ENCODE results near the gene NAPA.

NAPA gene

GRCh38 chr19:47509170-47509847, 5.6 kb downstream of the NAPA start:
- TF ChIP-seq POLR2A (IDR thresholded peaks at IDR 0.05; ENCODE audit: low read depth, low read length) (no peak), TAF1 (IDR thresholded peaks at IDR 0.05; ENCODE audit: borderline replicate concordance, low read depth, low read length) (no peak), POLR2AphosphoS5 (IDR thresholded peaks at IDR 0.05; ENCODE audit: low read depth, low read length) (no peak)
- FAIRE-seq = no peak
- DNase-seq (ENCODE audit: insufficient read length) = no peak

GRCh38 chr19:47508721-47509120, 6.1 kb downstream of the NAPA start:
- FAIRE-seq (no peak), DNase-seq (ENCODE audit: insufficient read length) (no peak)
- TF ChIP-seq POLR2AphosphoS5 (IDR thresholded peaks at IDR 0.05; ENCODE audit: low read depth, low read length) (no peak), TAF1 (IDR thresholded peaks at IDR 0.05; ENCODE audit: borderline replicate concordance, low read depth, low read length) (no peak), POLR2A (IDR thresholded peaks at IDR 0.05; ENCODE audit: low read depth, low read length) (no peak)

GRCh38 chr19:47507924-47508553, 6.8 kb downstream of the NAPA start:
- TF ChIP-seq POLR2AphosphoS5 (IDR thresholded peaks at IDR 0.05; ENCODE audit: low read depth, low read length) = no peak
- no peak for TF ChIP-seq POLR2A (IDR thresholded peaks at IDR 0.05; ENCODE audit: low read depth, low read length)
- no peak for TF ChIP-seq TAF1 (IDR thresholded peaks at IDR 0.05; ENCODE audit: borderline replicate concordance, low read depth, low read length)
- FAIRE-seq = no peak
- no peak for DNase-seq (ENCODE audit: insufficient read length)

- FAIRE-seq (no peak), DNase-seq (ENCODE audit: insufficient read length) (no peak)
- TF ChIP-seq POLR2A (IDR thresholded peaks at IDR 0.05; ENCODE audit: low read depth, low read length) = no peak
- TF ChIP-seq TAF1 (IDR thresholded peaks at IDR 0.05; ENCODE audit: borderline replicate concordance, low read depth, low read length) = no peak
- TF ChIP-seq POLR2AphosphoS5 (IDR thresholded peaks at IDR 0.05; ENCODE audit: low read depth, low read length) = no peak
These were observed 7.9 kb downstream of the NAPA start for GRCh38 chr19:47507012-47507411.

- DNase-seq (ENCODE audit: insufficient read length) (no peak), FAIRE-seq (no peak)
- TF ChIP-seq TAF1 (IDR thresholded peaks at IDR 0.05; ENCODE audit: borderline replicate concordance, low read depth, low read length) (no peak), POLR2A (IDR thresholded peaks at IDR 0.05; ENCODE audit: low read depth, low read length) (no peak), POLR2AphosphoS5 (IDR thresholded peaks at IDR 0.05; ENCODE audit: low read depth, low read length) (no peak)
These were observed 8.4 kb downstream of the NAPA start for GRCh38 chr19:47506459-47506858.

GRCh38 chr19:47505506-47505905, 9.4 kb downstream of the NAPA start:
- TF ChIP-seq POLR2AphosphoS5 (IDR thresholded peaks at IDR 0.05; ENCODE audit: low read depth, low read length) (no peak), TAF1 (IDR thresholded peaks at IDR 0.05; ENCODE audit: borderline replicate concordance, low read depth, low read length) (no peak), POLR2A (IDR thresholded peaks at IDR 0.05; ENCODE audit: low read depth, low read length) (no peak)
- FAIRE-seq (no peak), DNase-seq (ENCODE audit: insufficient read length) (no peak)

GRCh38 chr19:47503826-47504150, 11.1 kb downstream of the NAPA start:
- no peak for FAIRE-seq
- no peak for DNase-seq (ENCODE audit: insufficient read length)

GRCh38 chr19:47503130-47503825, 11.6 kb downstream of the NAPA start:
- TF ChIP-seq TAF1 (IDR thresholded peaks at IDR 0.05; ENCODE audit: borderline replicate concordance, low read depth, low read length) (no peak), POLR2A (IDR thresholded peaks at IDR 0.05; ENCODE audit: low read depth, low read length) (no peak), POLR2AphosphoS5 (IDR thresholded peaks at IDR 0.05; ENCODE audit: low read depth, low read length) (no peak)
- DNase-seq (ENCODE audit: insufficient read length) (no peak), FAIRE-seq (no peak)

More at GRCh38 chr19:47503826-47504150, 11.1 kb downstream of the NAPA start:
- TF ChIP-seq POLR2AphosphoS5 (IDR thresholded peaks at IDR 0.05; ENCODE audit: low read depth, low read length) (no peak), TAF1 (IDR thresholded peaks at IDR 0.05; ENCODE audit: borderline replicate concordance, low read depth, low read length) (no peak), POLR2A (IDR thresholded peaks at IDR 0.05; ENCODE audit: low read depth, low read length) (no peak)

GRCh38 chr19:47499863-47500830, 14.7 kb downstream of the NAPA start:
- FAIRE-seq (no peak), DNase-seq (ENCODE audit: insufficient read length) (no peak)
- TF ChIP-seq TAF1 (IDR thresholded peaks at IDR 0.05; ENCODE audit: borderline replicate concordance, low read depth, low read length) = no peak
- TF ChIP-seq POLR2A (IDR thresholded peaks at IDR 0.05; ENCODE audit: low read depth, low read length) = peak; percentile 22; the same call in 1 of the 2 replicates
- no peak for TF ChIP-seq POLR2AphosphoS5 (IDR thresholded peaks at IDR 0.05; ENCODE audit: low read depth, low read length)

- DNase-seq (ENCODE audit: insufficient read length) (no peak), FAIRE-seq (no peak)
- TF ChIP-seq TAF1 (IDR thresholded peaks at IDR 0.05; ENCODE audit: borderline replicate concordance, low read depth, low read length) (no peak), POLR2A (IDR thresholded peaks at IDR 0.05; ENCODE audit: low read depth, low read length) (no peak), POLR2AphosphoS5 (IDR thresholded peaks at IDR 0.05; ENCODE audit: low read depth, low read length) (no peak)
These were observed 15.5 kb downstream of the NAPA start for GRCh38 chr19:47499371-47499770.

- FAIRE-seq (no peak), DNase-seq (ENCODE audit: insufficient read length) (no peak)
- TF ChIP-seq POLR2AphosphoS5 (IDR thresholded peaks at IDR 0.05; ENCODE audit: low read depth, low read length) = no peak
- no peak for TF ChIP-seq TAF1 (IDR thresholded peaks at IDR 0.05; ENCODE audit: borderline replicate concordance, low read depth, low read length)
- TF ChIP-seq POLR2A (IDR thresholded peaks at IDR 0.05; ENCODE audit: low read depth, low read length) = no peak
These were observed 16.3 kb downstream of the NAPA start for GRCh38 chr19:47498561-47498960.
